Measurements from ENCODE around the gene CSF1R. TPM values are rescaled to one million over a fixed set of nuclear protein-coding genes. Genes with fewer than 3 reads are reported as not detected.

Gene CSF1R
- total and polyA plus RNA-seq, 2 of the 8 experiments (the other 6 are each of a cell fraction or from before 2014, with no cell fraction given), result 0.12 TPM; not detected in 1

- Histone ChIP-seq H3K79me2 (ENCODE audit: control insufficient read depth in 1 of 2, insufficient read depth in 2 of 2, low read length in 2 of 2) (no peaks in the 10 kb centered on the region), H3K9me3 (ENCODE audit: insufficient read depth in 2 of 2, low read depth in 1 of 2, low read length in 1 of 2) (no peaks in the 10 kb centered on the region), H3K14ac (ENCODE audit: insufficient read length) (no peak overlapping the region), H2BK20ac (ENCODE audit: low read length) (no peak overlapping the region), H3K36me3 (ENCODE audit: control insufficient read depth in 2 of 4, insufficient read depth in 4 of 4, low read length in 3 of 4) (no peaks in the 10 kb centered on the region), H2AK5ac (ENCODE audit: low read depth, low read length) (no peak overlapping the region), H3K56ac (replicated peaks; ENCODE audit: insufficient read length, low read depth, low read length) (no peak overlapping the region), H3K4ac (replicated peaks; ENCODE audit: insufficient read length, low read depth, low read length) (no peak overlapping the region), H3K4me2 (ENCODE audit: insufficient read depth in 1 of 2, low read depth in 2 of 2, low read length in 2 of 2) (no peak overlapping the region), H2AFZ (ENCODE audit: low read length) (no peak overlapping the region), H2BK12ac (ENCODE audit: low read depth, low read length) (no peak overlapping the region), H3K23me2 (ENCODE audit: low read depth, low read length) (no peaks in the 10 kb centered on the region), H4K20me1 (replicated peaks in 1 of 2; ENCODE audit: control insufficient read depth in 1 of 2, insufficient read depth in 2 of 2, low read length in 2 of 2) (peaks cover 0 to 9% of the 10 kb centered on the region in 2 experiments), H3K27me3 (replicated peaks in 1 of 4; ENCODE audit: control insufficient read depth in 3 of 4, extremely low read depth in 1 of 4, insufficient read depth in 3 of 4, low read length in 3 of 4) (peaks cover 0 to 5% (median 3%) of the 10 kb centered on the region in 4 experiments; a peak in 3 of 7 replicates), H3K4me1 (replicated peaks in 1 of 4; ENCODE audit: control insufficient read depth in 3 of 4, insufficient read depth in 4 of 4, low read length in 3 of 4) (peaks cover 5 to 12% (median 6%) of the 10 kb centered on the region in 4 experiments; a peak in 6 of 7 replicates), H2BK15ac (ENCODE audit: low read length) (no peak overlapping the region), H2BK120ac (replicated peaks; ENCODE audit: low read depth, low read length) (no peak overlapping the region), H3K4me3 (ENCODE audit: extremely low read depth in 1 of 4, insufficient read depth in 2 of 4, low read depth in 3 of 4, low read length in 4 of 4) (no peak overlapping the region), H3K18ac (ENCODE audit: extremely low read depth, low read length) (no peak overlapping the region), H2BK5ac (ENCODE audit: low read depth, low read length) (no peak overlapping the region), H3K79me1 (ENCODE audit: low read depth, low read length) (no peaks in the 10 kb centered on the region), H3K23ac (ENCODE audit: insufficient read length) (no peak overlapping the region), H4K5ac (ENCODE audit: insufficient read length, low read depth, low read length) (no peak overlapping the region), H4K91ac (replicated peaks; ENCODE audit: insufficient read length, low read length) (no peak overlapping the region), H4K8ac (ENCODE audit: extremely low read depth, insufficient read depth, low read length) (no peak overlapping the region), H3K9ac (replicated peaks in 1 of 4; ENCODE audit: extremely low read depth in 1 of 4, low read depth in 3 of 4, low read length in 3 of 4) (no peak overlapping the region), H3K27ac (ENCODE audit: low read depth, low read length) (no peak overlapping the region)
- no peak for DNase-seq (ENCODE audit: low read depth in 1 of 2, low spot score in 2 of 2)
- POLR2A ChIA-PET (ENCODE audit: partially characterized antibody), result no interaction called here
- 80% methylated on average over 8 of the region's 8 CpGs; no CpG with 5 or more reads in 1 of the 2 experiments for WGBS, 2 experiments (ENCODE audit: extremely low coverage in 1 of 2, insufficient coverage in 1 of 2, insufficient read length in 1 of 2, insufficient replicate concordance in 2 of 2, low coverage in 1 of 2, low lambda C conversion rate in 2 of 2, missing lambda C conversion rate in 1 of 2)
- TF ChIP-seq CREB1 (IDR thresholded peaks at IDR 0.05) (no peak), ZNF274 (IDR thresholded peaks at IDR 0.05; ENCODE audit: borderline replicate concordance, extremely low read depth, low read length) (no peak), SP1 (IDR thresholded peaks at IDR 0.05; ENCODE audit: low read depth, low read length) (peak; percentile 43; the same call in 1 of the 2 replicates), TAF7 (optimal IDR thresholded peaks at IDR 0.05; ENCODE audit: borderline replicate concordance, low read depth, low read length) (no peak), E2F6 (IDR thresholded peaks at IDR 0.05) (no peak), JUND (IDR thresholded peaks at IDR 0.05; ENCODE audit: low read length) (no peak)
- TF ChIP-seq, protein P1, sequence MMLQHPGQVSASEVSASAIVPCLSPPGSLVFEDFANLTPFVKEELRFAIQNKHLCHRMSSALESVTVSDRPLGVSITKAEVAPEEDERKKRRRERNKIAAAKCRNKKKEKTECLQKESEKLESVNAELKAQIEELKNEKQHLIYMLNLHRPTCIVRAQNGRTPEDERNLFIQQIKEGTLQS (IDR thresholded peaks at IDR 0.05; ENCODE audit: insufficient read depth, low read depth, low read length), result no peak
- FAIRE-seq, result no peak
- CTCF ChIA-PET (ENCODE audit: partially characterized antibody), result interaction anchor here (0.7 to 16.9 kb wide), 33 partner anchors 8 to 266 kb away, joined by 3 to 188 read pairs (median 4); no protein-coding TSS in a partner anchor
Observed at GRCh38 chr5:150130493-150130922, 44.2 kb upstream of the CSF1R start.
